Mesothelial cell of epicardium (in vitro differentiated cells): ENCODE results near the gene APCDD1. TPM values are rescaled to one million over a fixed set of nuclear protein-coding genes. Genes with fewer than 3 reads are reported as not detected.

Source experiments
- DNase-seq, 2 experiments: peaks; one replicate each; pipeline ENCODE4 v3.0.0; 2021; ENCODE audit warnings: low spot score in 2 of 2; ENCODE audit not compliant: unreplicated experiment in 2 of 2
- H3K27ac Mint-ChIP-seq: 2 replicates; pipeline ENCODE4 v1.8.0; 2021; ENCODE audit warnings: mixed read lengths
- H3K27me3 Mint-ChIP-seq: 2 replicates; pipeline ENCODE4 v1.8.0; 2021; ENCODE audit warnings: low read depth, mixed read lengths
- H3K36me3 Mint-ChIP-seq: 2 replicates; pipeline ENCODE4 v1.8.0; 2021; ENCODE audit warnings: mixed read lengths
- H3K4me1 Mint-ChIP-seq: 2 replicates; pipeline ENCODE4 v1.8.0; 2021; ENCODE audit warnings: mixed read lengths
- H3K4me3 Mint-ChIP-seq: 2 replicates; pipeline ENCODE4 v1.8.0; 2021; ENCODE audit warnings: mild to moderate bottlenecking, moderate library complexity, mixed read lengths
- H3K9me3 Mint-ChIP-seq: 2 replicates; pipeline ENCODE4 v1.8.0; 2021; ENCODE audit warnings: mixed read lengths
- total RNA-seq: library from RNA; stranded (reverse); gene quantifications from 3 replicates; pipeline ENCODE4 v1.2.1, GENCODE V29; 2021
- TF ChIP-seq, protein P1 (sequence below): fragments of 200-600 bp; sonication (generic); IDR thresholded peaks from one replicate; pipeline ENCODE4 v1.5.0; 2021; ENCODE audit warnings: antibody characterized with exemption; ENCODE audit not compliant: unreplicated experiment

The APCDD1 gene
- total RNA-seq, 1 donor from 2014 or later = 104 TPM

DNA sequence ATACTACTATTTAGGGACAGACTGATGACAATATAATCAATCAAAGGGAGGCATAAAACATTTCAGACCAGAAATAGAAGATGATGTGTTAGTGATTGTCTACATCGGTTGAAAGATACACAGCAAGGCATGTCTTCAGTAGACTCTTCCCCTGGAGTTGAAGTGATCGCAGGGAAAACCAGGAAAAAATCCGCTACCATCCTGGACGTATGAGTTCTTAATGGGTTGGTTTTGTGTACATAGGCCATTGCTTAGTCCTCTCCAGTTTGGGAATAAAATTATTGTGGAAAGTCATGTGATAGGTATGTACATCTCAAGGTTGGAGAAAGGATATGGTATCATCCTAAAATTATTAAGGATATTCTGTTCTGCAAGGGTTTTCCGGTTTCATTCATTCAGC, 4.3 kb downstream of the APCDD1 start:
- peaks cover 70% of the 10 kb centered on the region for H3K4me1 Mint-ChIP-seq
- H3K9me3 Mint-ChIP-seq = no peaks in the 10 kb centered on the region
- TF ChIP-seq, protein P1, sequence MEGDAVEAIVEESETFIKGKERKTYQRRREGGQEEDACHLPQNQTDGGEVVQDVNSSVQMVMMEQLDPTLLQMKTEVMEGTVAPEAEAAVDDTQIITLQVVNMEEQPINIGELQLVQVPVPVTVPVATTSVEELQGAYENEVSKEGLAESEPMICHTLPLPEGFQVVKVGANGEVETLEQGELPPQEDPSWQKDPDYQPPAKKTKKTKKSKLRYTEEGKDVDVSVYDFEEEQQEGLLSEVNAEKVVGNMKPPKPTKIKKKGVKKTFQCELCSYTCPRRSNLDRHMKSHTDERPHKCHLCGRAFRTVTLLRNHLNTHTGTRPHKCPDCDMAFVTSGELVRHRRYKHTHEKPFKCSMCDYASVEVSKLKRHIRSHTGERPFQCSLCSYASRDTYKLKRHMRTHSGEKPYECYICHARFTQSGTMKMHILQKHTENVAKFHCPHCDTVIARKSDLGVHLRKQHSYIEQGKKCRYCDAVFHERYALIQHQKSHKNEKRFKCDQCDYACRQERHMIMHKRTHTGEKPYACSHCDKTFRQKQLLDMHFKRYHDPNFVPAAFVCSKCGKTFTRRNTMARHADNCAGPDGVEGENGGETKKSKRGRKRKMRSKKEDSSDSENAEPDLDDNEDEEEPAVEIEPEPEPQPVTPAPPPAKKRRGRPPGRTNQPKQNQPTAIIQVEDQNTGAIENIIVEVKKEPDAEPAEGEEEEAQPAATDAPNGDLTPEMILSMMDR = no peak
- peaks cover 7% of the 10 kb centered on the region for H3K36me3 Mint-ChIP-seq
- no peak overlapping the region for H3K4me3 Mint-ChIP-seq
- H3K27me3 Mint-ChIP-seq = no peaks in the 10 kb centered on the region
- DNase-seq = no peak
- H3K27ac Mint-ChIP-seq = no peak overlapping the region

DNA sequence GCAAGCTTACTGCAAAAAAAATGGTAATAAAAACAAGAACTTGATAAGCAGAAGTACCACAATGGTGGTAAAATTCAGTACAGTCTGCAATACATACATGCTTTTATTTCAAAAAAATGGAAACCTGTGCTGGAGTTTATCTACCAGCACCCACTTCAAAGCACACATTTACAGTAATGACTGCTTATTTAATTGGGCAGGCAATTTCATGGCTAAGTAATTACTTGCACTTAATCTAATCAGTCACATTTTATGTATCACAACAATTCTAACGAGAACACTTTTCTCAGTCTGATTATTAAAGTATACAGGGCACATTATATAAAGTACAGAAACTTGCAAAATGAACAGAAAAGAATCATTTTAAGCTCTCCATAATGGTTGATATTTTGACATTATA, 5.2 kb downstream of the APCDD1 start:
- Mint-ChIP-seq H3K36me3 (peaks cover 10% of the 10 kb centered on the region), H3K4me1 (peaks cover 71% of the 10 kb centered on the region), H3K9me3 (no peaks in the 10 kb centered on the region), H3K27me3 (no peaks in the 10 kb centered on the region), H3K27ac (no peak overlapping the region), H3K4me3 (no peak overlapping the region)
- no peak for DNase-seq
- TF ChIP-seq, protein P1 = no peak

DNA sequence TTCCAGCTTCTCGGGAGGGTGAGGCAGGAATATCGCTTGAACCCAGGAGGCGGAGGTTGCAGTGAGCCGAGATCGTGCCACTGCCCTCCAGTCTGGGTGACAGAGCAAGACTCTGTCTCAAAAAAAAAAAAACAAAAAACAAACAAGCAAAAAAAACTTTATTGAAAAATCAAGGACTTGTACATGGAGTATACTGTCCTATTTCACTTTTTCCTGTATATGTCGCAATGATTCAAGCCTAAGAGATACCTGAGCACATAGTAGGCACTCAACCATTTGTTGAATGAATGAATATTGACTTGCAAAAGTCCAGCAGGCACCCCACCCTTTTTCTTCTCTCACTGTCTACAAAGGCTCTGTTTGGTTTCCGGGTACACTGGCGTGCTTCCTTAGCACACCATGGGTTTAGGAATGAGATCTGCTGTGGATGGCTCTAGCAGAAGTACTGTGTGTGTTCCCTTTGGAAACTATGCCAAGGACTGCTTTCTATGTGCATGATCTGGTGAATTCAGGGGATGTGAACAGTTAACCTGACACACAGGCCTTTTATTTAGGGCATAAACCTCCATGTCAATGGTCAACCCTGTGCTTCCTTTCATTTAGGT, 6.1 kb downstream of the APCDD1 start:
- DNase-seq = no peak
- no peak overlapping the region for H3K27ac Mint-ChIP-seq
- H3K4me3 Mint-ChIP-seq = no peak overlapping the region
- H3K9me3 Mint-ChIP-seq = no peaks in the 10 kb centered on the region
- peaks cover 76% of the 10 kb centered on the region for H3K4me1 Mint-ChIP-seq
- TF ChIP-seq, protein P1 = no peak
- no peaks in the 10 kb centered on the region for H3K27me3 Mint-ChIP-seq
- peaks cover 10% of the 10 kb centered on the region for H3K36me3 Mint-ChIP-seq

DNA sequence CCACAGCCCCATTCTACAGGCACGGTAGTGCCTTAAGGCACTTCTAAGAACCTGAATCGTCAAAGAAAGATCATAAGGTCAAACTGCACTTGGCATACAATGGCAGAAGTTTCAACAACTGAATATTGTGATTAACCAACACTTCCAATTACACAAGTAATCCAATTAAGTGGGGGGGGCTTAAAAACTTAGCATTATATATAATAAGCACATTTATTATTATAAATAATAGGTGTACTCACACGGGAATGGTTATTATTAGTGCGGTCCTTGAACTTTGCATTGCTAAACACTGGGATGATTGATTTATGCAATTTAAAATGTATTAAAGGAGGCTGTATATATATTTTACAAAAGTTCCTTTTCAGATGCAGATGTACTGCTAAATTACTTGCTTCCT, 7.6 kb downstream of the APCDD1 start:
- H3K4me3 Mint-ChIP-seq = no peak overlapping the region
- H3K27me3 Mint-ChIP-seq = no peaks in the 10 kb centered on the region
- TF ChIP-seq, protein P1 = no peak
- H3K4me1 Mint-ChIP-seq = peaks cover 77% of the 10 kb centered on the region
- H3K9me3 Mint-ChIP-seq = no peaks in the 10 kb centered on the region
- H3K36me3 Mint-ChIP-seq = peaks cover 10% of the 10 kb centered on the region
- no peak for DNase-seq
- no peak overlapping the region for H3K27ac Mint-ChIP-seq

DNA sequence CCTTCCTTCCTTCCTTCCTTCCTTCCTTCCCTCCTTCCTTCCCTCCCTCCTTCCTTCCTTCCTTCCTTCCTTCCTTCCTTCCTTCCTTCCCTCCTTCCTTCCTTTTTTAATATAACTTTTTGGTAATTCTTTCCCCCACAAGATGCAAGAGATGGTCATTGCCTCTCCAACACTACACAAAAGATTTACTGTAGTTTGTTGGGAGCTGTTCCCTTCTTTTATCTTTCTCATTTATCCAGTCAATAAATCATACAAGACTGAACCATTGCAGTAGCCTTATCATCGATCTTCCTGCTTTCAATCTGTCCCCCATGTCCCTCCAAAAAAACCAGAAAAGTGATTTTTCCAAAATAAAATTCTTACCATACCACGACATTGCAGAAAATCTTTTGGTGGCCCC, 8.2 kb downstream of the APCDD1 start:
- no peaks in the 10 kb centered on the region for H3K27me3 Mint-ChIP-seq
- no peak overlapping the region for H3K27ac Mint-ChIP-seq
- H3K9me3 Mint-ChIP-seq = no peaks in the 10 kb centered on the region
- no peak for DNase-seq
- peaks cover 71% of the 10 kb centered on the region for H3K4me1 Mint-ChIP-seq
- peaks cover 10% of the 10 kb centered on the region for H3K36me3 Mint-ChIP-seq
- TF ChIP-seq, protein P1 = no peak
- H3K4me3 Mint-ChIP-seq = no peak overlapping the region

DNA sequence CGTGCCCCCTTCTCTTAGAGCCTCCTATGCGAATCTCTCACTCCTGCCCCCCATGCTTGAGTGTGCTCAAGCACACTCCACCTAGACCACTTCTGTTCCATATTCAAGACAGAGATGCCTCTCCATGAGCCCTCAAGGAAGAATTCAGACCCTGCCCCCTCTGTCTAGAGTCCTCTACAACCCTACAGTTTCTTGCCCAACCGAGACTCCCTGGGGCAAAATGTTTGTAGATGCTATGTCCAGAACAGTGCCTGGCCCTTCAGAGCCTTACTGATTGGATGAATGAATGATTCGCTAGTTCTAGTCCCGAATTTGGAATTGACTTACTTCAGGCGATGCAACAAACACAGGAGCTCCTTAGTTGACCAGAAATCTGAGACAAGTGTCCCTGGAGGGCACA, 8.7 kb downstream of the APCDD1 start:
- no peak for DNase-seq
- H3K9me3 Mint-ChIP-seq = no peaks in the 10 kb centered on the region
- H3K27ac Mint-ChIP-seq = no peak overlapping the region
- TF ChIP-seq, protein P1 = no peak
- H3K27me3 Mint-ChIP-seq = no peaks in the 10 kb centered on the region
- H3K36me3 Mint-ChIP-seq = peaks cover 13% of the 10 kb centered on the region
- peaks cover 66% of the 10 kb centered on the region for H3K4me1 Mint-ChIP-seq
- no peak overlapping the region for H3K4me3 Mint-ChIP-seq
